PC-9 (cell line): ENCODE data around the gene MPND. TPM values are rescaled to one million over a fixed set of nuclear protein-coding genes. Genes with fewer than 3 reads are reported as not detected.

ENCODE experiments used
- BruUV-seq: library from RNA; stranded (reverse); fragments of 400-500 nt; replicated peaks from 2 replicates; lab custom pipeline; 2021; lab: Mats Ljungman, UMichigan
- CTCF ChIA-PET: fragments of 300-600 bp; sonication (Branson Sonifier 250); formaldehyde crosslinking; loops from one replicate; lab custom pipeline; 2022; ENCODE audit warnings: antibody characterized with exemption; lab: Charles Lee
- POLR2A ChIA-PET: fragments of 300-600 bp; sonication (Branson Sonifier 250); formaldehyde crosslinking; loops from one replicate; lab custom pipeline; 2022; ENCODE audit warnings: antibody characterized with exemption; ENCODE audit not compliant: unreplicated experiment; lab: Charles Lee
- DNase-seq, 2 experiments: peaks; one replicate each; pipeline versions ENCODE4 v3.0.0 to v3.0.0-alpha.2; 2015 to 2022; ENCODE audit warnings: mixed read lengths in 1 of 2
- H2AFZ ChIP-seq: fragments of 200-600 bp; sonication (generic); 2 replicates; pipeline ENCODE4 v1.8.1; 2017; ENCODE audit warnings: antibody characterized with exemption
- H3F3A ChIP-seq: fragments of 200-600 bp; sonication (generic); 2 replicates; pipeline ENCODE4 v1.8.1; 2017; ENCODE audit warnings: antibody characterized with exemption, mild to moderate bottlenecking, low read depth; ENCODE audit not compliant: insufficient read depth
- H3K27ac ChIP-seq: fragments of 200-600 bp; sonication (generic); 2 replicates; pipeline ENCODE4 v1.6.1; 2016; ENCODE audit warnings: mixed run types
- H3K27me3 ChIP-seq: fragments of 200-600 bp; sonication (generic); 2 replicates; pipeline ENCODE4 v1.6.1; 2016; ENCODE audit warnings: low read depth, mixed run types; ENCODE audit not compliant: insufficient read depth
- H3K36me3 ChIP-seq: fragments of 200-600 bp; sonication (generic); 2 replicates; pipeline ENCODE4 v1.6.1; 2016; ENCODE audit warnings: low read depth, mixed run types
- H3K4me1 ChIP-seq: fragments of 200-600 bp; sonication (generic); replicated peaks from 2 replicates; pipeline ENCODE4 v1.6.1; 2016; ENCODE audit warnings: mixed run types; ENCODE audit not compliant: insufficient read depth
- H3K4me2 ChIP-seq: fragments of 200-600 bp; sonication (generic); 2 replicates; pipeline ENCODE4 v1.6.1; 2017; ENCODE audit warnings: mixed run types
- H3K4me3 ChIP-seq: fragments of 200-600 bp; sonication (generic); 2 replicates; pipeline ENCODE4 v1.6.1; 2016; ENCODE audit warnings: mixed run types
- H3K79me2 ChIP-seq: fragments of 200-600 bp; sonication (generic); 2 replicates; pipeline ENCODE4 v1.6.1; 2017; ENCODE audit warnings: low read depth, mixed run types
- H3K9me2 ChIP-seq: fragments of 200-600 bp; sonication (generic); 2 replicates; pipeline ENCODE4 v1.8.1; 2017; ENCODE audit warnings: mild to moderate bottlenecking; ENCODE audit not compliant: insufficient read depth
- H3K9me3 ChIP-seq: fragments of 200-600 bp; sonication (generic); 2 replicates; pipeline ENCODE4 v1.8.1; 2016; ENCODE audit warnings: low read depth; ENCODE audit not compliant: insufficient read depth
- H4K20me1 ChIP-seq: fragments of 200-600 bp; sonication (generic); 2 replicates; pipeline ENCODE4 v1.8.1; 2017; ENCODE audit not compliant: insufficient read depth
- EZH2 ChIP-seq: fragments of 200-600 bp; sonication (generic); IDR thresholded peaks from 2 replicates; pipeline ENCODE4 v1.8.0; 2017; ENCODE audit warnings: antibody characterized with exemption, low read depth
- intact Hi-C: fragments of 100-400 bp; cut with micrococcal nuclease; formaldehyde crosslinking; loops from one replicate; pipeline ENCODE4 v1.10.0; 2022; ENCODE audit not compliant: unreplicated experiment
- total RNA-seq: library from RNA; stranded (reverse); gene quantifications from 2 replicates; pipeline ENCODE4 v1.2.3, GENCODE V29; 2021
- TF ChIP-seq, protein P1 (sequence below): fragments of 200-600 bp; sonication (generic); conservative IDR thresholded peaks from 2 replicates; pipeline ENCODE4 v1.6.1; 2017; ENCODE audit warnings: mixed run types, antibody characterized with exemption, mild to moderate bottlenecking, moderate library complexity

MPND gene
- total RNA-seq, 1 experiment from 2014 or later = 12.6 TPM

DNA sequence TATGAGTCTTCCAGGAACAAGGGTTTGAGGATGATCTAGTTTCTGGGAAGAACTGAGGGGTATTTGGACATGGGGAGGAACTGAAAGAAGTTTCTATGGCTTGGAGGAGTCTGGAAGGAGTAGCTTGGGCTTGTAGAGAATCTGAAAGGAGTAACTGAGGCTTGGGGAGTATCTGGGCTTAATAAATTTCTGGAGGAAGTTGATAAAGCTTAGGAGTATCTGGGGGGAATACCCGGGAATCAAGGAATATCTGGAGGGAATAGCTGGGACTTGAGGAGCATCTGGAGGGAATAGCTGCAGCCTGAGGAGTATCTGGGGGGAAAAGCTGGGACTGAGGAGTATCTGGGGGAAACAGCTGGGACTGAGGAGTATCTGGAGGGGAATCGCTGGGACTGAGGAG, 22.9 kb upstream of the MPND start:
- Histone ChIP-seq H3K4me3 (no peak overlapping the region), H3K27ac (no peak overlapping the region), H3K9me2 (no peaks in the 10 kb centered on the region), H3K9me3 (no peaks in the 10 kb centered on the region), H3F3A (no peaks in the 10 kb centered on the region), H3K27me3 (no peaks in the 10 kb centered on the region), H2AFZ (no peak overlapping the region), H3K4me1 (no peaks in the 10 kb centered on the region), H3K36me3 (no peaks in the 10 kb centered on the region), H4K20me1 (no peaks in the 10 kb centered on the region), H3K4me2 (no peak overlapping the region), H3K79me2 (no peaks in the 10 kb centered on the region)
- ChIA-PET POLR2A (interaction anchor here (0.7 kb wide), 1 partner anchor 46 kb away, joined by 4 read pairs; no protein-coding TSS in a partner anchor), CTCF (no interaction called here)
- BruUV-seq = no TSS peak
- DNase-seq = no peak
- intact Hi-C loops = no loop called here
- TF ChIP-seq, protein P1, sequence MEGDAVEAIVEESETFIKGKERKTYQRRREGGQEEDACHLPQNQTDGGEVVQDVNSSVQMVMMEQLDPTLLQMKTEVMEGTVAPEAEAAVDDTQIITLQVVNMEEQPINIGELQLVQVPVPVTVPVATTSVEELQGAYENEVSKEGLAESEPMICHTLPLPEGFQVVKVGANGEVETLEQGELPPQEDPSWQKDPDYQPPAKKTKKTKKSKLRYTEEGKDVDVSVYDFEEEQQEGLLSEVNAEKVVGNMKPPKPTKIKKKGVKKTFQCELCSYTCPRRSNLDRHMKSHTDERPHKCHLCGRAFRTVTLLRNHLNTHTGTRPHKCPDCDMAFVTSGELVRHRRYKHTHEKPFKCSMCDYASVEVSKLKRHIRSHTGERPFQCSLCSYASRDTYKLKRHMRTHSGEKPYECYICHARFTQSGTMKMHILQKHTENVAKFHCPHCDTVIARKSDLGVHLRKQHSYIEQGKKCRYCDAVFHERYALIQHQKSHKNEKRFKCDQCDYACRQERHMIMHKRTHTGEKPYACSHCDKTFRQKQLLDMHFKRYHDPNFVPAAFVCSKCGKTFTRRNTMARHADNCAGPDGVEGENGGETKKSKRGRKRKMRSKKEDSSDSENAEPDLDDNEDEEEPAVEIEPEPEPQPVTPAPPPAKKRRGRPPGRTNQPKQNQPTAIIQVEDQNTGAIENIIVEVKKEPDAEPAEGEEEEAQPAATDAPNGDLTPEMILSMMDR = no peak
- TF ChIP-seq EZH2 = no peak

DNA sequence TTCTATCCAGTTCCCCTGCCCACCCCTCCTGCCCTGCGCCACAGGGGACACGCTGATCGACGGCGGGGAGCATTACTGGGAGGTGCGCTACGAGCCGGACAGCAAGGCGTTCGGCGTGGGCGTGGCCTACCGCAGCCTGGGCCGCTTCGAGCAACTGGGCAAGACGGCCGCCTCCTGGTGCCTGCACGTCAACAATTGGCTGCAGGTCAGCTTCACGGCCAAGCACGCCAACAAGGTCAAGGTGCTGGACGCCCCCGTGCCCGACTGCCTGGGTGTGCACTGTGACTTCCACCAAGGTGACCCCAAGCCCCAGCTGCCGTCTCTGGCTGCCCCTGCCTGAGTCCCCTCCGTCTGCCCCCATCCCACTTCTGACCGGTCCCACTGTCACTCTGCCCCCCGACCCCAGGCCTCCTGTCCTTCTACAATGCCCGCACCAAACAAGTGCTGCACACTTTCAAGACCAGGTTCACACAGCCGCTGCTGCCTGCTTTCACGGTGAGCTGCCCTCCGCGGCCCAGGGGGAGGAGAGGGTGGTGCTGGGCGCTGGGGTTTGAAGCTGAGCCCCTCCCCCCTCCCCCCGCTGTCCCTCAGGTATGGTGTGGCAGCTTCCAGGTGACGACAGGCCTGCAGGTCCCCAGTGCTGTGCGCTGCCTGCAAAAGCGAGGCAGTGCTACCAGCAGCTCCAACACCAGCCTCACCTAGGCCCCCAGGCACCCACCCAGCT, 20.3 kb upstream of the MPND start:
- CTCF ChIA-PET = no interaction called here
- POLR2A ChIA-PET = interaction anchor here (0.6 kb wide), 2 partner anchors 19 to 76 kb away, joined by 7 to 8 read pairs; partner anchors contain the start of gene YJU2
- BruUV-seq = no TSS peak

DNA sequence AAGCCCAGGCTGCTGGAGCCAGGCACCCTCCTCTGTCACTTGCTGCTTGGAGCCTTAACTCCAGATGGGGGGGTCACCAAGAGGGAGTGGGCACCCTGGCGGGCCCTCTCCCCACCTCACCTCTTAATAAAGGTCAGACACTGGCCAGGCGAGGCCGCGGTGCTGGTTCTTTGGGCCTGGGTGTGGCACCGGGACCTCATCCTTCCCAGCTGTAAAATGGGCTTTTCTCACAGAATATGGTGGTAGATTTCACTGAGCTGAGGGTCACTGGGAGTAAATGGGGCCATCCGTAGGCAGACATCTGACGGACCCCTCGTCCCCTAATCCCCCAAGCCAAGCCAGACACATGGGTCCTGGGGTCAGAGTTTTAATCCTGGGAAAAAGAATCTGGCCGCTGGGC, 19.7 kb upstream of the MPND start:
- no peaks in the 10 kb centered on the region for H3K9me2 ChIP-seq
- CTCF ChIA-PET = no interaction called here

More for the DNA sequence above, 20.3 kb upstream of the MPND start:
- H3K4me3 ChIP-seq = no peak overlapping the region
- H3K4me1 ChIP-seq = no peaks in the 10 kb centered on the region
- H3K27me3 ChIP-seq = no peaks in the 10 kb centered on the region
- H3K36me3 ChIP-seq = no peaks in the 10 kb centered on the region
- no peak overlapping the region for H3K27ac ChIP-seq
- intact Hi-C loops = no loop called here
- no peak overlapping the region for H2AFZ ChIP-seq
- no peak overlapping the region for H3K4me2 ChIP-seq
- no peaks in the 10 kb centered on the region for H3K79me2 ChIP-seq
- H4K20me1 ChIP-seq = no peaks in the 10 kb centered on the region
- H3K9me3 ChIP-seq = no peaks in the 10 kb centered on the region
- H3F3A ChIP-seq = no peaks in the 10 kb centered on the region
- no peaks in the 10 kb centered on the region for H3K9me2 ChIP-seq
- DNase-seq = no peak
- TF ChIP-seq, protein P1 = no peak
- no peak for TF ChIP-seq EZH2

More for the DNA sequence above, 19.7 kb upstream of the MPND start:
- Histone ChIP-seq H3K36me3 (no peaks in the 10 kb centered on the region), H3K27ac (no peak overlapping the region), H3K4me3 (no peak overlapping the region), H3K79me2 (no peaks in the 10 kb centered on the region), H3K27me3 (no peaks in the 10 kb centered on the region), H3K9me3 (no peaks in the 10 kb centered on the region), H3F3A (no peaks in the 10 kb centered on the region), H3K4me1 (no peaks in the 10 kb centered on the region), H3K4me2 (no peak overlapping the region), H4K20me1 (no peaks in the 10 kb centered on the region), H2AFZ (no peak overlapping the region)
- intact Hi-C loops = no loop called here
- no peak for DNase-seq
- TF ChIP-seq, protein P1 = no peak
- TF ChIP-seq EZH2 = no peak
- BruUV-seq = no TSS peak
- POLR2A ChIA-PET = no interaction called here
